ENCODE measurements around the gene SERPINA5. TPM values are rescaled to one million over a fixed set of nuclear protein-coding genes. Genes with fewer than 3 reads are reported as not detected.

SERPINA5 gene, protein sequence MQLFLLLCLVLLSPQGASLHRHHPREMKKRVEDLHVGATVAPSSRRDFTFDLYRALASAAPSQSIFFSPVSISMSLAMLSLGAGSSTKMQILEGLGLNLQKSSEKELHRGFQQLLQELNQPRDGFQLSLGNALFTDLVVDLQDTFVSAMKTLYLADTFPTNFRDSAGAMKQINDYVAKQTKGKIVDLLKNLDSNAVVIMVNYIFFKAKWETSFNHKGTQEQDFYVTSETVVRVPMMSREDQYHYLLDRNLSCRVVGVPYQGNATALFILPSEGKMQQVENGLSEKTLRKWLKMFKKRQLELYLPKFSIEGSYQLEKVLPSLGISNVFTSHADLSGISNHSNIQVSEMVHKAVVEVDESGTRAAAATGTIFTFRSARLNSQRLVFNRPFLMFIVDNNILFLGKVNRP
- polyA plus RNA-seq (ENCODE audit: insufficient read length in 3 of 3): 10 to 100 TPM; 13.2 to 15.2 (median 13.3) TPM

DNA sequence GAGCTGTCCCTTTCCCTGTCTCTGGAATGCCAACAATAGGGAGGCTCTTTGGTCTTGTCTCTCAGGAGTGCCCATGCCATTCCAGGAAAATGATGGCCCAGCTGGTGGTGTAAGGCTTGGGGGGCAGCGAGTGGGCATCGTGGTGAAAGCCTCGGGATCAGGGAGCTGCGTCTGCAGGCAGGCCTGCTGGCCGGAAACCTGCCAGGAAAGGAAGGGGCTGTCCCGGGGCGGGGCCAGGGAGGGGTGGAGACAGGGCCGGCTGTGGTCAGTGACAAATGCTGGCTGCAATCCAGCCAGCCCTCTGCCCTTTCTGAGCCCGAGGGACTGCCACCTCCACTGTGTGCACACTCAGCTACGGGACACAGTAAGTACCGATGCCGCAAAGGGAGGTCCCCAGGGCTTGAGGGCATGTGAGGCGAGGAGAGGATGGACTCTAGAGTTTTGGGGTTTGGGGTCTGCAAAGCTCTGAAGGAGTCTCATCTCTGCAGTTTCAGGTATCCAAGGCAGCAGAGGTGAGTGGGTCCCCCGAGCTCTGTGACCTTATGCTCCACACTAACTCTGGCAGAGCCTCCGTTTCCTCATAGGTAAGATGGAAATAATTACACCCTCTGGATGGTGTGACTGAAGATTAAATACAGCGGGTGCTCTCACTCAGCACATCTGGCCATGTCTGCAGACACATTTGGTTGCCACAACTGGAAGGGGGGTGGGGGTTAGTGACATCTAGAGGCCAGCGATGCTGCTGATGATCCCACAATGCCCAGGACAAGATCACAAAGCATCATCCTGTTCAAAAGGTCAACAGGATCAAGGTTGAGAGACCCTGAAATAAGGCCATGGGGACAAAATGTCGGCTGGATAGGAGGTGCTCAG lies at the start of gene SERPINA5:
SERPINA5 (plus strand) TSS at position 300 of the 873 bp plus-strand sequence. CDS start 5,937 bp downstream, outside the sequence.
- no peak for DNase-seq (ENCODE audit: low read depth in 3 of 3, low spot score in 2 of 3)

DNA sequence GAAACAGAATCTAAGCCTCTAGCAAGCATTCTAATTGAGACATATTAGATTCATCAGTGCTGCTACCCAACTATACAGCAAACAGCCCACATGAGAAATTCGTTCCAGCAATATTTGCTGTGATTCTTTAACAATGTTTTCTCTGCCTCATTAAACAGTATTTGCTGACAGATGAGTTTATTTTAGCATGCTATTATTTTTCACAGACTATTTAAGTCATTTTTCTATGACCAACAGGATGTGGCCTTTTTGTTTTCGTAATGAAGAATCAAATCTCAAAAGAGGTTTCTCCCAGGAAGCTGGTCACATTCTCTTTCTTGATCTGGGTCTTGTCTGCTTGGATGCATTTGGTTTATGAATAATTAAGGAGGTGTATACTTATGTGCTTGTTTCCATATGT lies 48.8 kb upstream of the SERPINA5 start:
- no peak for DNase-seq (ENCODE audit: low read depth in 3 of 3, low spot score in 2 of 3)

DNA sequence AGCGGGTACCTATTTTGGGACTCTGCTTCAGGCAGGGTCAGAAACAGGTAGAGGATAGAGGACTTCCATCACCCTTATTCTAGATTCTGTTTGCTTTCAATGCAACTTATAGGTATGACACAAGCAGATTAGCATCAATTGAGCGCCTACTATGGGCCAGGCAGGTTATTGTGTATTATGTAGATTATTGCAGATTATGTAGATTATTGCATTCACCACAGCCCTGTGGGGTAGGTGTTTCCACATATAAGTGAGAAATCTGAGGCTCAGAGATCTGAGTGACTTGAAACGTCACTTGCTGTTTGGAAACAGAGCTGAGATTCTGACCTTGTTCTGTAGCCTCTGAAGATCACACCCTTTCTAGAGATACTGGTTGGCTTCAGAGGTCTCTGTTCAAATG lies 45.7 kb upstream of the SERPINA5 start:
- DNase-seq (ENCODE audit: low read depth in 3 of 3, low spot score in 2 of 3): no peak

DNA sequence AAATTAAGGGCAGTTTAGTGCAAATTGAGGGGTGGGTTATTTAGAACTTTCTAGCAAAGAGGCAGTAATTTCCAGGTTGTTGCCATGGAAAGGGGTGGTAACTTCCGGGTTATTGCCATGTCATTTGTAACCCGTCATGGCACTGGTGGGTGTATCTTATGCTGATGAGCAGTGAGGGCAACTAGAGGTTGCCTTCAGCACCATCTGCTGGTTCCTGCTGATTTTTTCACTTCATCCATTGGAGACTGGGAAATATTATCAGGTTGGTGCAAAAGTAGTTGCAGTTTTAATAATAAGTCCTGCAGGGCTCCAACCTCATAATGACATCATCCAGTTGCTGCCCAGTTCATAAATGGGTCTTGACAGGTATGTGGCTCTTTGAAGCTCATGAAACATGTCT lies 44.4 kb upstream of the SERPINA5 start:
- DNase-seq (ENCODE audit: low read depth in 3 of 3, low spot score in 2 of 3): no peak

DNA sequence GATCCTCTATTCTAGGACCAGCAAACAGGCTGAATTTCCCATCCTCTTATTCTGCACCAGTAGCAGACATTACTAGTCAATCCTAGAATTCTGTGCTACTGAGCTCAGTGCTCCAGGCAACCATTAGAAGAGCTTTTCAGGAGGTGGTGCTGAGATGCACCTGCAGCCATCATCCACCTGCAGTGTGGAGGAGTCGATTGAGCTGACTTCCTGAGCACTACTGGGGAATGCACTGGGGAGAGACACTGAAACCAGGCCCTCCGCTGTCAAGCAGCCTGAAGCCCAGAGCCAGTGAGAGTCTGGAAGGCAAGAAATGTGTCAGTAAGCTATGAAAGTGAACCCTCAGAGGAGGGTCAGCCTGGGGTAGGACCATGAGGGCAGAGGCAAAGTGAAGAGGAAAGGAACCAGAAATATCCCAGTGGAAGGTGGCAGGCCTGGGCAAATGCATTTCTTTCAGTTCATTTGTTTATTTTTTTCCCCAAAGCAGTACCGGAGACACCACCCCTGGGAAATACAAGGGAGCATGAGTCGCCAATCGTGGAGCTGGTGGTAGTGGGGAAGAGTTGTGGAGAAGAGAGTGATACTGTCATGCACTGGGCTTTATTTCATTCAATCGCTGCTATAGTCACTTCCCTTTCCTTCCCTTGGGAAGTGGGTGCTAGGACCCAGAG lies 43.0 kb upstream of the SERPINA5 start:
- no peak for DNase-seq (ENCODE audit: low read depth in 3 of 3, low spot score in 2 of 3)

DNA sequence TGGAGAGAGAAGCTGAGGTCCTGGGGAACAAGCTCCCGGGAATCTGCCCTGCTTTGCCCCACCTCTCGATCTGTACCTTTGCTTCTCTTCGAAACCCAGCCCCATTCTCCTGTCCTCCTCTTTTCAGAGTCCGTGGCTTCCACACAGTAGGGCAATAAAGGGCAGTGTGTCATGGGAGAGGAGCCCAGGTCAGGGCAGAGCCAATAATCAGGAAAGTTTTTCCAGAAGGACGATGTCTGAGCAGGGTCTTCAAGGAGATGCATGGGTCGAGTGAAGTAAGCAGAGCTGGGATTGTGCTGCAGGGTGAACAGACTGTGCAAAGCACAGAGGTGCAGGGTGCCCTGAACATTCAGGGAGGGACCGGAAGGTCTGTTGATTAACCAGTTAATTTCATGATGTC lies 42.0 kb upstream of the SERPINA5 start:
- DNase-seq (ENCODE audit: low read depth in 3 of 3, low spot score in 2 of 3): no peak

DNA sequence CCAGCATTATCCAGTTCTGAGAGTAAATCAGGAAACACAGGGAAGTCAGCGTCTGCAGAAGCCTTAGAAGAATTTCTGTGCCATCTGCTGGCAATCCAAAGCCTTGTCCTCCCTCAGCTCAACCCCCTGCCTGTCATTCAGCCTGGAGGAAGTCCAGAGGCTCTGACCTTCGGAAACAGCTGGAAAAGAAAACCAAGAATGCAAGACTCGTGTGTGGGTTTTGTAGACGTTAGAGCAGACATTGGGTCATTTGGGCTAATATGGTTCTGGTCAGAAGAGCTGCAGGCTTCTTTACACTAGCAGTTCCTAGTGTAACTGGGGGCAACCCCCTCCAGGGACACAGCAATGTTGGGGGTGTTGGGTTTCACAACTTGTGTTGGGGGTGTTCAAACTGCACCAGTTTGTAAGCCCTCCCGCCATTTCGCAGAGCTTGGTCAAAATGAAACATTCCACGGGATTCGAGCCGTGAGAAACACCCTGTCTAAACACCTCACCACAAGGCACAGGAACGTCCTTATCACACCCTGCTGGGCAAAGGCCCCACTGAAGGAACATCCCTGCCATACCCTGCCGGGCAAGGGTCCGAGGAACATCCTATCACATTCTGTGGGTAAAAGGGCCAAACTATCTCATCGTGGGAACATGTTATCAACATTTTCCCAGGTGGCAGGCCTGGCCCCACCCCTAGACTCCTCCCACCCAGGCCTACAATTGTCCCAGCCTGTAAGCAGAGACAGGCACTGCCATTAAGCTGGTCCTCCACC lies 41.0 kb upstream of the SERPINA5 start:
- DNase-seq (ENCODE audit: low read depth in 3 of 3, low spot score in 2 of 3): peak in 1 of 3 donors; percentile 12

DNA sequence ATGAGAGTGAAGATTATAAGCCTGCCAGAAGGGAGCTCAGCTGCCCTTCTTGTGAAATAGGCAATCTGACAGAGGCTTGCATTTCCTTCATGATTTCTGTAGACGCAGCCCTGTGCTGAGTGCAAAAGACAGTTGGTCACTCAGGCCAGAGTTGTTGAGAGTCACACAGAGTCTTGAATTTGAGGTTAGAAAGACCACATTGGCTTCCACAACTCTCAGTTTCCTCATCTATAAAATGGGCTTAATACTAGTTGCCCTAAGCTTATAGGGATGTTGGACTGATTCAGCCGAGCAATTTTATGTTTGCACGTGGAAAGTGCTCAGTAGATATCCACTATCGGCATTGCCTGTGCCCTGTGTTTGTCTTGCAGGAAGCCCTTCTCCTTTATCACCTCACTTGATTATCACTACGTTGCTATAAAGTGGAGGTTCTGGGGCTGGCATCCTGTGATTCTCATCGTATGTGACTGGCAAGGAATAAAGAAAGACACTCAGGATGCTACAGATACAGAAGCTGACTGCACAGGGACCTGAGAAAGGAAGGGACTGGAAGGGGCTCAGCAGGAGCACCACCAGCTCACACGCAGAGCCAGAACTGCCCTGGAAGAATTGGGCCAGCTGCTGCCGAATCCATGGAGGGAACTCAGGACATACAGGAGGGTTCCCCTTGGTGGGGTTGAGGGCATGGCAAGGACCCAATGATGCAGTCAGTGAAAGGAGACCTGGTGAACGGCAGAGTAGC lies 39.8 kb upstream of the SERPINA5 start:
- DNase-seq (ENCODE audit: low read depth in 3 of 3, low spot score in 2 of 3): no peak

DNA sequence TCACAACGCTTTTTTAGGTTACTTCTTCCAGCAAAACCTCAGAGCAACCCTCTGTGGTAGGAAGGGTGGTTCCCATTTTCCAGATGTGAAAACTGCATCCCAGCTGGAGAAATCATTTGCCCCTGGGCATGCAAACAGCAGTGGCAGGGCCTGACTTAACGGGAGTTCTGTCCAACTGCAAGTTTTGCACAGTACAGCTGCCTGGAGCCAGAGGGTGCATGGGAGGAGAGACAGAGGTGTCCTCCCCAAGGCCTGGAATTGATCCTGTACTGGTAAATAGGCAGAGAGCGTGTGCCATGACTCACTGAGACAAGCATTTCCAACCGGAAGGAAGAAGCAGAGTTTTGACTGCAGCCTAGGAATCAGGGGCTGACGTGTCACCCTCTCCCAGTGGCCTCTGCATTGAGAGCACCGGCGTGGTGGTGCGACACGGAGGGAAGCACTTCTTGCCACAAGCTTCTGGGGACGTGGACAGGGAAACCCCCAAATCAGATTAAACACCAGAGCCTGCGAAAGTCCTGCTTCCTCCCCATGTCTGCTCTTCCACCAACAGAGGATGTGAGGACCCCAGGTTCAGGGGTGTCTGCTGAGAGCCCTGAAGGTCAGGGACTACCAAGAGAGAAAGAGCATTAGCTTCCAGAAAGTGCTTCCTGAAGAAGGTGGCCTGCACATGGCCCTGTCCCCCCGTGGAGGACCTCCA lies 39.0 kb upstream of the SERPINA5 start:
- DNase-seq (ENCODE audit: low read depth in 3 of 3, low spot score in 2 of 3): no peak

DNA sequence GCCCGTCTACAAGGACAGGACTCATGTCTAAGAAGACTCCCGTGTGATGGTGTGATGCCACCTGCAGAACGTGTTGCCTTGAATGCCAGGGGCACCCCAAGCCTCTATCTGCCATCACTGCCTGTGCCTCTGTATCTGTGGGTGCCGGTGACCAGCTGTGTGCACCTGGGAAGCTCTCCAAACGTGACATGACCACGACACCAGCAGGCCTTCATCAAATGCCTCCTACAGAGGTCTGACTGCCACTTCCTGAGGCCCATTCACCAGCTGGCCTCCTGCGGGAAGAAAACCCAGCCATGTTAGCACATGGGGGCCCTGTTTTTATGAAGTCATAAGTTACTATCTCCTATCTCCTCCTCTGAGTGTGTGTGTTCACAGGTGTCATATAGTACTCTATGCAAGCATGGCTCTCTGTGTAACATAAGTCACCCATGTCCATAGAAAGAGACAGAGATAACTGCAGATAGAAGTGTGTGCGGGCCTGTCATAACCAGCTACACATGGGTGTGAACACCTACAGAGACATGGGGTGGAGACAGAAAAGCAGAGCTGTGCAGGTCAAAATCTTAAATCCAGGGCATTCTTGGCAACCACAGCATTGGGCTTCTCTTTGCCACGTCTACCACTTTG lies 38.3 kb upstream of the SERPINA5 start:
- no peak for DNase-seq (ENCODE audit: low read depth in 3 of 3, low spot score in 2 of 3)

DNA sequence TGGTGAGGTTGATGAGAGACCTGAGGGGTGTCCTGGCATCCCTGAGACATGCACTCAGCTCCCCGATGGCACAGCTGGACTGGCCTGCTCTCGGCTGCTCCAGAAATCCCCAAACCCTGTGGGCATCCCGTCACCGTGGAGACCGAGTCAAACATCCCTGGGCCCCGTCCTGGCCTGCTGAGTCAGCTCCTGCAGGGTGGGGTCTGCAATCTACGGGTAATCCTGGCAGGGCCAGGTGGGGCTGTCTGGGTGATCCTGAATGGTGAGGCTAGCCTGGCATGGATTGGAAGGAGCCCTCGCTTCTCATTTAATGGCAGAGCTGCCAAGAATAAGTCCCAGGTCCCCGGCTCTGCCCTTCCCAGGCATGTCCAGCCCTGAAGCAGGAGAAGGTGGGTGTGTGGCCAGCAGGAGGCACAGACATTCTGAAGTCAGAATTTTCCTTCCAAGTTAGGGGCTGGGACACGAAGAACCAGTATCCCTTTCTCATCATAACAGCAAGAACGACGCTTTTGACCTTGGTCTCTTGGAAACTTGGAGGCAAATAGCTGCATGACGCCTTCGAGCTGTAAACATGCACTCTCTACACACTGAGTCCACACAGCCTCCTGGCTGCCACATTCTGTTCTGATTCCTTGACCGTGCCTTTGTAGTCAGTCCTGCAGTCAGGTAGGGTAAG lies 37.6 kb upstream of the SERPINA5 start:
- DNase-seq (ENCODE audit: low read depth in 3 of 3, low spot score in 2 of 3): no peak

DNA sequence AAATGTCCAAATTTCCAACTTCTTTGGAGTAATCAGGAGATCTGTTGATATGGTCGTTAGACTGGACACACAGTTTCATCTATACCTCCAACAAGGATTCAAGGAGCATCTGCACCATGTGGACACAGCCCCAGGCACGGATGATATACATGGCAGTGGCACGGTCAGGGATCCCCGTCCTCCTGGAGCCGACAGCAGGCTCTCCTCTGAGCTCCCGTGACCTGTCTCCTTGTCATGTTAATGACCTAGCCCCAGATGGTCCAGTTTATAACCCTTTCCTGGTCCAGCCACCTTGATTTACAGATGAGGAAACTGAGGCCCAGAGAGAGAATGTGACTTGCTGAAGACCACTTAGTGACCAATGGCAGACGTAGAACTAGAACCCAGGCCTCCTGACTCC lies 36.5 kb upstream of the SERPINA5 start:
- no peak for DNase-seq (ENCODE audit: low read depth in 3 of 3, low spot score in 2 of 3)

DNA sequence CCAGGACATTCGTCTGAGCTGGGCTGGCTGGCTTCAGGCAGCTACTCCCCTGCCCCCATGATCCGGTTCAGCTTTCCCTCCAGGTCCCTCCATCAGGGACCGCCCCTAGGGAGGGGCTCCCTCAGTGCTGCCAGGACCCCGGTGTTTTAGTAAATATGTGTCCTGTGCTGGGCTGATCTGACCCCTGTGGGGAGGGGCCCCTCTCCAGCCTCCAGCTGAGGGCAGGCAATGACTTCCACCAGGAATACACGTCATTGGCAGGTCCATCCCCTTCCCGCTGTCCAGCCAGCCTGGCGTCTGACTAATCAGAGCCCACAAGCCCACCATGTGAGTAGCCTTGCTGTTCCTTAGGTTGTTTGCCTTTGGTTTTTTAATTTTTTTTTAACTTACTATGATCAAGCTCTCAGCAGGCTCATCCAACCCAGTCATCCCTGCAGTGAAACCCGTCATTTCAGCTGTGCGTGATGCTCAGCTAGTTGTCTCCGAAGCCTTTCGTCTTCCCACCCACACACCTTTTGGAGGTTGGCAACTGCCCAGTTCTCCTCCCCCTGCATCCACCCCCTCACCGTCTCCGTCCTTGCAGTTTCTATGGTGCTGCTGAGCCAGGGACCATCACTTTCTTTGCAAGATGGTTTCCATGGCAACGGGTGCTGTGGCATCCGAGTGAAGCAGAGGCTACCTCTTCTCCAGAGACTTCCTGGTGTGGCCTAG lies 35.9 kb upstream of the SERPINA5 start:
- no peak for DNase-seq (ENCODE audit: low read depth in 3 of 3, low spot score in 2 of 3)

DNA sequence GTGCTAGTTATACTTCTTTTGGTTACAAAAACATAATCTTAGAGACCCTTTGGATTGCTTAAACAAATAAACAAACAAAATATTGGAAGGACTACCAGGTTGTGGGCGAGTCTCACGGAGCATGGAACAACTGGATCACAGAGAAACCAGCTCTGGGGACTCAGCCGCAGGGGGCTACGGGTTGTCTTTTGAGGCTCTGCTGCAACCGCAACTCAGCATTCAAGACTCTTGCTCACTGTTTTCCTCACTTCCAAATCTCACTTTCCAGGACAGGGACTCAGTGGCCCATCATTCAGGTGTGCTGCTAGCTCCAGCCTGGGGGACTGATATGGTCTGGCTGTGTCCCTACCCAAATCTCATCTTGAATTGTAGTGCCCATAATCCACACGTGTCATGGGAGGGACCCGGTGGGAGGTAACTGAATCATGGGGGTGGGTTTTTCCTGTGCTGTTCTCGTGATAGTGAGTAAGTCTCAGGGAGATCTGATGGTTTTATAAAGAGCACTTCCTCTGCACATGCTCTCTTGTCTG lies 34.0 kb upstream of the SERPINA5 start:
- no peak for DNase-seq (ENCODE audit: low read depth in 3 of 3, low spot score in 2 of 3)

DNA sequence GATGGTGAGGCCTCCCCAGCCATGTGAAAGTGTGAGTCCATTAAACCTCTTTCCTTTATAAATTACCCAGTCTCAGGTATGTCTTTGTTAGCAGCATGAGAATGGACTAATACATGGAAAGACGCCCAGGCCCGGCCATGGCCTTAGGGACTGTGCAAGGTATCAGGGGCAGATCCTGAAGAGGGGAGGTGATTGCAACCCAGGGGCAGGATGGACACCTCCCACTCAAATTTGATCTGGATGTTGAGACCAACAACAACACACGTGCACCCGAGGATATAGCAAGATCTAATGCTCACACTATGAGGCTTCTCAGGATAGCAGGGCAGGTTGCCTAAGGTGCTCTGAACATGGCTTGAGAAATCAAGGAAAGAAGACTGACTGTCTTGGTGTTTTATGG lies 33.5 kb upstream of the SERPINA5 start:
- no peak for DNase-seq (ENCODE audit: low read depth in 3 of 3, low spot score in 2 of 3)

DNA sequence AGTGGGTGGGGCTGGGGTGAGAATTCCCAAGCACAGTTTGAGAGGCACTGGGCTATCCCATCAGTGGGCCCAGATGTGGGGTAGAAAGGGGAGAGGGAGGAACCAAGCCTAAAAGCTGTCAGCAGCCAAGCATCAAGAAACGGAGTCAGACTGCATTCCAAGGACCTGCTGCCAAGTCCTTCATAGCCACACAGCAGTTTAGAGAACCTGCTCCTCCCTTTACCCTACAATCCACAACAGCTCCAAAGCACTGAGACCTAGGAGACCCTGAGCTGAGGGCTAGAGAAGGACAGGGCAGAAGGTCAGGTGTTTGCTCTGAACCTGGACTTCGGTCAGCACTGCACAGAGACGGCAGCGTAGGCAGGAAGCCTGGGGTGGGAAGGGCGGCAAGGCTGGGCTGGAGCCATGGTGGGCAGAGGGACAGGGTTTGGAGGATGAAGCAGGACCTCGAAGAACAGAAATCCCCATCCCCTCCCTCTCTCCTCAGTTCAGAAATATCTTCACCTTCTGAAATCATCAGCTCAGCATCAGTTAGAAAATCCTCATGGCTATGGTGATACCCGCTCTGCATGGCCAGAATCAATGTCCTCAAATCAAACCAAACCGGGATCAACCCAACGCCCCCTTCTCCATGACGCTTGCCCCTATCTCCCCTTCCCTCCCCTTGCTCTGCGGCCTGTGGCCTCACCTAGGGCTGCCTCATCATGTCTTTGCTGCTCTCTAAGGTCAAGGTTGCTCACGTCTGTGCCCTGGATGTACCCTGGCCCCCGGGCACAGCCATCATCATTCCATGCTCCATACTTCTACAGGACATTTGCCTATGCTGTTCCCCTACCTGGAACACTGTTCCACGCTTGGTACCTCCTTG lies 32.9 kb upstream of the SERPINA5 start:
- DNase-seq (ENCODE audit: low read depth in 3 of 3, low spot score in 2 of 3): no peak
